Coronary artery (tissue), 2 donors: Measurements from ENCODE around the gene RUNX3.

ENCODE experiments used
- DNase-seq: peaks from one replicate; pipeline ENCODE4 v3.0.0-alpha.2; 2017; ENCODE audit warnings: low spot score
- H3K27ac ChIP-seq, 2 donors: fragments of 200-600 bp; sonication (generic); one replicate each; pipeline ENCODE4 v1.5.1; 2016 to 2019
- H3K4me3 ChIP-seq: fragments of 200-600 bp; sonication (generic); 2 replicates; pipeline ENCODE4 v1.5.1; 2016; ENCODE audit warnings: mild to moderate bottlenecking, moderate library complexity
- TF ChIP-seq, protein P1 (sequence below): fragments of 200-600 bp; sonication (generic); IDR thresholded peaks from one replicate; pipeline ENCODE4 v1.5.1; 2019; ENCODE audit warnings: antibody characterized with exemption

RUNX3 gene

DNA sequence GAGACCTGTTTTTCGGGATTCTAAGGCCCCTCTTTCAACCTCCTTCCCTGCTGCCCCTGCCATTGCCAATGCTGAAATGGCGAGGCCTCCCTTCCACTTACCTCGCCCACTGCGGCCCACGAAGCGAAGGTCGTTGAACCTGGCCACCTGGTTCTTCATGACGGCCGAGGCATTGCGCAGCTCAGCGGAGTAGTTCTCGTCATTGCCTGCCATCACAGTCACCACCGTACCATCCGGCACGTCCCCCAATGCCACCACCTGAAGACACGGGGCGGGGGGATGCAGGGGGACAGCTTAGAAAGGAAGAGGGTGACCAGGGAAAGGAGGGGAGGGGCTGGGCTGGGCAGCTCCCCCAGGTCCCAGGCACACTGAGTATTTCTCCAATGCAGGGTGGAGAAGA, 2.6 kb downstream of the RUNX3 start:
- DNase-seq: no peak
- Histone ChIP-seq H3K27ac (no peak overlapping the region), H3K4me3 (no peak overlapping the region)
- TF ChIP-seq, protein P1, sequence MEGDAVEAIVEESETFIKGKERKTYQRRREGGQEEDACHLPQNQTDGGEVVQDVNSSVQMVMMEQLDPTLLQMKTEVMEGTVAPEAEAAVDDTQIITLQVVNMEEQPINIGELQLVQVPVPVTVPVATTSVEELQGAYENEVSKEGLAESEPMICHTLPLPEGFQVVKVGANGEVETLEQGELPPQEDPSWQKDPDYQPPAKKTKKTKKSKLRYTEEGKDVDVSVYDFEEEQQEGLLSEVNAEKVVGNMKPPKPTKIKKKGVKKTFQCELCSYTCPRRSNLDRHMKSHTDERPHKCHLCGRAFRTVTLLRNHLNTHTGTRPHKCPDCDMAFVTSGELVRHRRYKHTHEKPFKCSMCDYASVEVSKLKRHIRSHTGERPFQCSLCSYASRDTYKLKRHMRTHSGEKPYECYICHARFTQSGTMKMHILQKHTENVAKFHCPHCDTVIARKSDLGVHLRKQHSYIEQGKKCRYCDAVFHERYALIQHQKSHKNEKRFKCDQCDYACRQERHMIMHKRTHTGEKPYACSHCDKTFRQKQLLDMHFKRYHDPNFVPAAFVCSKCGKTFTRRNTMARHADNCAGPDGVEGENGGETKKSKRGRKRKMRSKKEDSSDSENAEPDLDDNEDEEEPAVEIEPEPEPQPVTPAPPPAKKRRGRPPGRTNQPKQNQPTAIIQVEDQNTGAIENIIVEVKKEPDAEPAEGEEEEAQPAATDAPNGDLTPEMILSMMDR: no peak

DNA sequence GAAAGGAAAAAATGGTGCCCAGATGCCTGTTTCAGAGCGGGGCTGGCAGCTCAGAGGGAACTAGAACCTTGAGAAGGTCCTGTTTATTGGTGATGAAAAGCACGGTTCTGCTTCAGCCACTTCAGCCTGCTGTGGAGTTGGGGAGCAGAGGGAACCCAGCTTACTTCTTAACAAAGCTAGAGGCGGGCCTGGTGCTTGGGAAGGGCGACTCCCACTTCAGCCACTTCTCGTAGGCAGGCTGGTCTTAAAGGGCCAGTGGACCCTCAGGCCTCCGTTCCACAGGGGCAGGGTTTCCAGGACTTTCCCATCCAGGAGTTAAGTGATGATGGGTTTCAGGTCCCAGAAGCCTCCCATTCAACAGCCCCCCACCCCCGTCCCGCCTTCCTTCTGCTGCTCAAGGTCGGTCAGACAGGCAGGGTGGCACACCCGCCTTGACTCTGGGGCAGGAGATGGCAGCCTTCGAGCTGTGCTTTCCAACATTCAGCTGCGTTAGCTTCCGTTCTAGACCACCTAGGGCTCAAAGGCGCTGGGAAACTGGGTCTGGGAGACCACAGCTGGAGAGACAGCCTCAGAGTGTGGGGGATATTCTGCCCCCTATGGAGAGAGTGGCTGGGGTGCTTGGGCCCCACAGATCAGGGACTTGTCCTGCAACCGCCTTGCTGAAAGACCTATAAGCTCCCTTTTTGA, 3.4 kb downstream of the RUNX3 start:
- no peak overlapping the region for H3K27ac ChIP-seq
- DNase-seq: no peak
- TF ChIP-seq, protein P1: no peak
- no peak overlapping the region for H3K4me3 ChIP-seq

DNA sequence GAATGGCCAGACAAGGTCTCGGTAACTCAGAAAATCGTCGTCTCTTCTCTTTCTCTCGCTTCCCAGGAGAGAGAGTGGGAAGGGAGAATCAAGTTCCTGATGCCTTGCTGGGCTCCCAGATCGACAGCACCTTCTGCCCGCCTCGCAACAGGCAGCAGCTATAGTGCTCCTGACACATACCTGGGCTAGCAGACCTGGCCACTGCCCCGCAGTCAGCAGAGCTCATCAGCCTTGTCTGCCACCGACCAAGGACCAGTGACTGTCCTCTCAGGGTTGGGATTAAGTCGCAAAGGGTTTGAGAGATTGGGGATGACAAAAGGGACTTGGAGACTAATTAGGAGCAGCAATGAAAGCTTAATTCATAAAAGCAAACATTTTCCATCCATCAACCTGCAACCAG, 4.1 kb downstream of the RUNX3 start:
- TF ChIP-seq, protein P1: no peak
- Histone ChIP-seq H3K4me3 (no peak overlapping the region), H3K27ac (no peak overlapping the region)
- DNase-seq: no peak

DNA sequence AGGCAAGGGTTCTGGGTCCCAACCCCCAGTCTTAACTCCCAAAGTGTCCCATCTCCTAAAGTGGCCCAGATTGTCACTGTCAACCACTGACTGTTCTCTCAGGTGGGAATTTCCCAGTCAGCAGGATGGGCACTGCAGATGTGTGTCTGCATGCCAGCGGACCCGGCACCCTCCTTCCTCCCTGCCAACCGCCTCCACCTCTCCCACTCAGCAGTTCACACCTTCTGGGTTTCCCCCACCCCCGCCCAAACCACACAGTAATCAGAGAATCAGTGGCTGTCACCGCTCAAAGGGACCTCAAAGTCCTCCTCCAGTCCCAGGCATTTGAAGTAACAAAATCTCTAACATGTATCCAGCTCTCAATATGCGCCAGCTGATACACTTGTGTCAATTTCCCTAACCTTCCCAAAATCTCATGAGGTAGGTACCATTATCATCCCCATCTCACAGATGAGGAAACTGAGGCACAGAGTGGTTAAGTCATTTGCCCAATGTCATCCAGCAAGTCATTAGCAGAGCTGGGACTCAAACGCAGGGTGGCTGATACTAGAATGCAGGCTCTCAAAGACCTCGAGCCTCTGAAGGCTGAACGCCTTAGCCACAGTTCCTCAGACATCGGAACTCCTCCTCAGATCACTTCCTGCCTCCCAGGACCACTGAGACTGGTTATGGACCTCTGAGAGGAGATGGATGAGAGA, 4.8 kb downstream of the RUNX3 start:
- H3K27ac ChIP-seq: no peak overlapping the region
- TF ChIP-seq, protein P1: no peak

DNA sequence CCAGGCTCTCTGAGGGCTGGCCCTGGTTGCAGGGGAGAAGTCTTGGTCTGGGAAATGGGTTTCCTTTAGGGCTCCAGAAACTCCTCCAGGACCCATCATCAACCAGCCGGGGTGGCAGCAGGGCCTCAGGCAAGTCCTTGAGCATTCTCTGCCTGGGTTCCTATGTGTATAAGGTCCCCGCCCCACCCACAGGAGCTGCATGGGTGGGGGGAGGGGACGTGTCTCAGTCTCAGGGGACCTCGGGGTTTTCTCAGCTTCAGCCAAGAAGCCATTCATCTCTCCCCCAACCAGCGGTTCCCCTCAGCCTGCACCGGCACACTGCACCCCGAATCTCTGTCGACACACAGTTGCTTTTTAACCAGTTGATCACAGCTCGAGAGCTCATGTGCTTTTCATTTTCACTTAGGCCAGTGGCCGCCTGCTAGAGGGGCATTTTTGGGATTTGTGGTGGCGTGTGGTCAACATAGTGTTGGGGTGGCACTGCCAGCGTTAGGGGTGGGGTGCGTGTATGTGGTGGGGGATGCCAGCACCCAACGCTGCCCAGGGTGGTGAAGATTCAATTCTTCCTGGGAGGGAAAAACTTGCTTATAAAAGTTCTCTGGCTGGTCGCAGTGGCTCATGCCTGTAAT, 6.5 kb downstream of the RUNX3 start:
- no peak for DNase-seq
- TF ChIP-seq, protein P1: no peak
- Histone ChIP-seq H3K4me3 (no peak overlapping the region), H3K27ac (no peak overlapping the region)

More for the DNA sequence above, 4.8 kb downstream of the RUNX3 start:
- no peak for DNase-seq
- no peak overlapping the region for H3K4me3 ChIP-seq

DNA sequence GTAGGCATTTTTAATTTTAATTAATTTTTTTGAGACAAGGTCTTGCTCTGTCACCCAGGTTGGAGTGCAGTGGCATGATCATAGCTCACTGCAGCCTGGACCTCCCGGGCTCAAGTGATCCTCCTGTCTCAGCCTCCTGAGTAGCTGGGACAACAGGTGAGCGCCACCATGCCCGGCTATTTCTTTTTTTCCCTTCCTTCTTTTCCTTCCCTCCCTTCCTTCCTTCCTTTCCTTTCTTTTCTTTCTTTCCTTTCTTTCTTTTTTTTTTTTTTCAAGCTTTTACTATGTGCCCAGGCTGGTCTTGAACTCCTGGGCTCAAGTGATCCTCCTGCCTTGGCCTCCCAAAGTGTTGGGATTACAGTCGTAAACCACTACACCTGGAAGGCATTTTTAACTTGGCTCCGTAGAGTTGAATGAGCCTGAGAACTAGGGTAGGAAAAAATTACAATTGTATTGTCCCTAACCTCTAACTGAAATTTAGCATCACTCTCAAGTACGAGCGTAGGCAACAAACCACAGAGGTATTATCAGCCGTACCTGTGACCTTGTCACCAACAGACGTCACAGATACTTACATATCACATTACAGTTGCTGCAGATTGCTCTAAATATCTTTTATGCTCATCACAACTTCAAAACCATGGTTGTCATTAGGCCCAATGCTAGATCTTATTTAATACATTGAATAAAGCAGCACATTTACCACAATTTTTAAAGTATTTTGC, 8.0 kb downstream of the RUNX3 start:
- H3K27ac ChIP-seq: no peak overlapping the region

More for the DNA sequence above, 8.0 kb downstream of the RUNX3 start:
- TF ChIP-seq, protein P1: no peak
- H3K4me3 ChIP-seq: no peak overlapping the region
- no peak for DNase-seq
